GM19455 (cell line): ENCODE results near the gene ZNF415.
A peak's percentile ranks its signal among the peaks of the same experiment; 100 is the strongest.
"Not testable (repeated sequence)": the region's sequence is repeated elsewhere in the genome, so short reads cannot be mapped to it uniquely, and the experiment has no call there.

ENCODE experiments used
- ATAC-seq: cut with Tn5 transposase; IDR thresholded peaks from one replicate; pipeline ENCODE4 v1.9.1; 2021; ENCODE audit not compliant: unreplicated experiment

The ZNF415 gene

DNA sequence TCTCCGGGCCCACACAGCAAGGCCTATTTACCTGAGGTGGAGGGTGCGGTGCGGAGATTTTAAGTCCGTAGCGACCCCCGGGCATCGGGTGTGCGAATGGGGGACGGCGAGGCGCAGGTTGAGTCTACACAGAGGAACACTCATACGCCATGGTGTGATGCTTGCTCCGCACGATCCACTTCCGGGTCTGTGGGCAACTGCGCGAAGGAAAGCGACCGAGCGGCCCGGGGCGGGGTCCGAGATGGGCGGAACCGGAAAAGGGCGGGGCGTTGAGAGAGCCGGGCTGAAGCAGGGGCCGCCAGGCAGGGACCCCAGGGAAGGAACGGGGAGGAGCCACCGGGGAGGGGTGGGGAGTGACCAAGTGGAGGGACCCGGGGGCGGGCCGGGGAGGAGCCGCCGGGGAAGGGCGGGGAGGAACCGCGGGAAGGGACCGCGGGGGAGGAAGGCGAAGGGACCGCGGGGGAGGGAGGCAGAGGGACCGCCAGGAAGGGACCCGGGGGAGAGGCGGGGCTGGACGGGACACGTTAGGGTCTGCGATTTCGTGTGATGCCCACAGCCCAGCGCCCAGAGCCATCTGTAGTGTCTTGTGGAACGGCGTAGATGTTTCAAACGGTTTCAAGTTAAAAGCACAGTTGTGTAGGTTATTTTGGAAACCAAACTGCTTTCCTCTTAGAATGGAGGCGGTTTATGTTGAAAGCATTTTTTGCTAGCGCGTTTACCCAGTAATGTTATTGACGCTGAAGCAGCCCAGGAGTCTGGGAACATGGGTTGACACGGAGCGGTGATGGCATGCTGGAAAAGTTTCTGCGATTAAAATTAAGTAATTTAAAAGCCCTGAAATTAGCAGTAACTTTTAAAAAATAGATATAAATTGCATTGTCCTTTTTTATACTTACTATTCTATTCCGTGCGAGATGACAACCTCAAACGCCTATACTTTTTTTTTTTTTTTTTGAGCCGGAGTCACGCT is 29.2 kb downstream of the ZNF415 start, which contains the start of gene ZNF160:
TSS of gene ZNF160 (minus strand) at position 189 of the 970 bp plus-strand sequence. CDS start 17,146 bp downstream, outside the sequence.
- ATAC-seq = peak; percentile 95

DNA sequence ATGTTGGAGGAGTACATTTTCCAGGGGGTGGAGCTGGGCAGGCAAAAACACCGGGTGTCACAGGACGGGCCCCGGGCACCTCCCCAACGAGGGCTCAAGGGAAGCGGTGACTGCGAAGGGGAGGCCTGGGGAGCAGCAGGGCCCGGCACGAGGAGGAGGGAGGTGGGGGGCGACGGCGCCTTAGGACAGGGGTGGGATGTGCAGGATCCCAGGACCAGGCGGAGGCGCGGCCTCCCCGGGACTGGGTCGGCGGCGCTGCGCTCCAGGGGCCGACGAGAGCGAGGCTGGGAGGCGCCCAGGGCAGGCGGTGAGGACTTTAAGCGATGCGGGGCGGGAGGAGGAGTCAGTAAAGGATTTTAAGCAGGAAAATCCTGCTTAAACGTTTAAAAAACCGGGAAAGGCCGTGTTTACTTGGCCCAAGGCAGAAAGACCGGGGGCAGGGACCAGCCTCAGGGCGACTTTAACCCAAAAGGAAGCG is 29.9 kb downstream of the ZNF415 start:
- ATAC-seq = no peak

DNA sequence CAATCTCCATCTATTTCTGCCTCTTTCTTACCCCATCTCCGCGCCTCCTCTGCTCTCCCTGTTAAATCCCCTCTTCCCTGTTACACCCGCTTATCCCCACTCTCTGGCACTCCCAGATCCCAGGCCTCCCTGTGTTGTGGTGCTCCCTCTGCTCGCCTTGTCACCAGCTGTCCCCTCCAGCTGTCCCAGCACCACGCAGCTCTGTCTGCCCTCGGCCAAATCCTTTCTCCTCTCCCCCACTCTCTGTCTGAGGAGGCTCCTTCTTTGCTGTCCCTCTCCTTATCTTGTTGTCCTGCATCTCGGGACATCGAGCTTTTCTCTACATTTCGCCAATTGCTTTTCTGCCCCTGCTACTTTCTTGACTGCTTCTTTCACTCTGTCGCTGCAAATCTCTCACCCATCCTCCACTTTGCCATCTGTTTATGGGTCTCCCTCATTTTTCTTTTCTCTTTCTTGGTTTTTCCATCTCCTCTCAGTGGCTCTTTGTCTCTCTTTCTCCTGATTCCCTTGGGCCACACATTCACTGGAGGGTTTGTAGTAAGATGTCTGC is 30.4 kb downstream of the ZNF415 start:
- no peak for ATAC-seq

DNA sequence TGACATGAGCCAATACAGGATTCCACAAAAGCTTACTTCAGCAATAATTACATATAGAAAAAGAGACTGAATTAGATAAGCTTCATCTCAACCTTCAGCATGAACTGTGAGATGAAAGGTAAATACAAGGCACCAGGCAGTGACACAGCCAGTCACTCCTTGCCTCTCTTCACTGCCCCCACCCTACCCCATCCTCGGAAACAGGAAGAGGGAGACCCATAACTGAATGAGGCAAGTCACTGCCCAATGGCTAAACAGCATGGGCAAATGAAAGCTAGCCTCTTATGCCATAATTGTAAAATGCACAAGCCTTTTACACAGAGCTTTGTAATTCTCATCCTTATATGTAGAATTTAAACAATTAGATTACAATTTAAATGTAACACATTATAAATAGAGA is 31.2 kb downstream of the ZNF415 start:
- no peak for ATAC-seq

DNA sequence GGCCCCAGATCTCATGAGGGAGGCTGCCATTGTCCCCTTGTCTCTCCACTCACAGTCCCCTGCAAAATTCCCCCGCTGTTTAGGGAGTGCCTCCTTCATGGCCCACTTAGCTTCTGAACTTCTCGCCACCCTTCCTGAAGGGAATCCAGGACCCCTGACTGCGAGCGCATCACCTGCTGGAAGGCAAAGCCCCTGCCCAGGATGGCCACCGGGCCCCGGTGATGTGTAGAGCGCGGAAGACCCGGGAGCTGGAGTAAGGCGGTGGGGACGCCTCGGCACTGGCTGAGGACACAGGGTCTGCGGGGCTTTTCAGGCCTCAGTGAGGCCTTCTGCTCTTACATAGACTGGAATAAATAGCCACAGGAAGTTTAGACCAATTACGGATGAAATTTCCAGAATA is 34.1 kb downstream of the ZNF415 start:
- ATAC-seq = not testable (repeated sequence)

DNA sequence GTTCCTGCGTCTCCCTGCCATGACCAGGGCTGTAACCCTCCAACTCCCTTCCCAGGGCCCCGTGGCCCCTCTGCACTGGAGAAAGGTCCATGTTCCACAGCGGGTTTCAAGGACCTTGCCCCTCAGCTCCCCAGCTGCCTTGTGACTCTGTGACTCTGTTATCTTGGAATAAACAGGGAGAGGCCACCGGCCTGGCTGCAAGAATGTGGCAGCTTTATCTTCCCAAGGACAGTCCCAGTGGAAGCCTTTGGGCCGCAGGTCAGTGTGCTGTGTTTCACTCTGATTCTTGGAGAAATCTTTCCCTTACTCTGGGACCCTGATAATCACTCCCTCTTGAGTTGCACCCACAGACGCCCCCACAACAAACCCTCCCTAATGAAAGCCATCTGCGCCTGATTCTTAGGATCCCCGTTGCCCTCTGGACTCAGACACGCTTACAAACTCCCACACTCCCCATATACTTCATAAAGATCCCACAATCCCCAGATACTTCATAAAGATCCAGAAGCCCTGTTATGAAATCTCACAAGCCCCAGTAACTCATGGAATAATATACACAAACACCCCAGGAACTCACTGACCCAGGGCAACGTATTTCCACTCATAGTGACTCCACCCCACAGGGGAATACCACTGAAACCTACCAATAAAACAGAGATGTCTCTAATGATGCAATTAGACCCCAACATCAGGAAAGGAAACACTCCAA is 35.6 kb downstream of the ZNF415 start:
- not testable (repeated sequence) for ATAC-seq

DNA sequence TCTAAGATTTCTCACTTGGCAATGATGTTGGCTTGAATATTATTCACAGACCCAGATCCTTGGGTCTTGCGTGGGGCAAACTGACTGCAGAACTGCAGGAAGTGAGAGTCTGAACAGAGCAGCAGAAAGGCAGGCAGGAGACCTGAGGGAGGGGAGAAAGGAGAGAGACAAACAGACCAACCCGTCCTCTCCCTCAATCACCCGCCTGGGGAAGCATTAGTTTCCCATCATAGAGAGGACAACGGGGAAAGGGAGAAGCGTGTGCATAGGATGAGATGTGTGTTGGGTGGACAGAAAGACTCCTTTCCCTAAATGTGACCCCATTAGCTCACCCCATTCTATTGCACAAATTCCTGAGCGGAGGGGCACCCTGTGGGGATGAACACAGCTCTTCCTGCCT is 36.1 kb downstream of the ZNF415 start:
- ATAC-seq = not testable (repeated sequence)

DNA sequence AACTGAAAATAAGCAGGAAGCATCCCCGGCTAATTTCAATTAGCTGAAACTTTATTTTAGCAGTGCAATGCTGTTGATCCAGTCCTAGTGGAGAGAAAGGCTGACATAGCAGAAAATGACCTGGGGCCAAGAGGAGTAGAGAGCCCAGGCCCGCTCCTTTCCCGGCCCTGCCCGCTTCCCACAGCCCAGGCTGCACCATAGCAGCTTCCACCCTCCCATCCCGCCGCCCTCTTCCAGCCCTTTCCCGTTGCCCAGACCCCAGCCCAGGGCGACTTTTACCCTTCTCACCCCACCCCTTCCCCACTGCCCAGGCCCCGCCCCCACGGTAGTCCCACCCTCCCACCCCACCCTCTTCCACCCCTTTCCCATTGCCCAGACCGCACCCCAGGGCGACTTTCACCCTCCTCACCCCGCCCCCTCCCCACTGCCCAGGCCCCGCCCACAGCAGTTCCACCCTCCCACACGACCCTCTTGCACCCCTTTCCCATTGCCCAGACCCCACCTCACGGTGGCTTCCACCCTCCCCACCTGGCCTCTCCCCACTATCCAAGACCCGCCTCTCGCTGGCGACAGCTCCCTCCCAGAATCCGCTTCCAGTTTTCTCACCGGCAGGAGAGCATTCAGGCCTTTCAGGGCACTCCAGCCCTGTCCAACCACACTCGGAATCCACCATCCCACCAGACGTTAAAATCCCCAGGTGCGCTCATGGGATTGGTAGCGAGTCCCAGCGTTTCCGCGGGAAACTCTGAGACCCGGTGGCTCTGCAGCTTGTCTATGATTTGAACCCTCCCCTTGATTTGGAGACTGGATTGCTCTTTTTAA is 37.7 kb downstream of the ZNF415 start:
- ATAC-seq = no peak

DNA sequence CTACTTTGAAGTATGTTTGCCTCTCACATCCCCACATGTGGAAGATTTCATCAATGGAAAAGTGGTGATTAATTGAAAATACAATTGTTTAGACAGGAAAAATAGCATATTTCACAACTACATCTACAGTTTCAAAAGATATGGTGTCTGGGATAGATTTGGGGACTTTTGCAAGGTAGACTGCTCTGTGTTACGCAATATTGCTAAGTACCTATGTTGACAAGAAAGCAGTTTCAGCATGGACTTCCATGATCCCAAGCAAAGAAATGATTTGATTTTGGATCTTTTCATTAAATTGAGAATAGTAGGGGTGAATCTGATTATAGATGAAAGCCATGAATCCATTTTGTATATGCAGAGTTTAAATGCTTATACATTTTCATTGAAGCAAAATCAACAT is 40.0 kb downstream of the ZNF415 start:
- no peak for ATAC-seq

DNA sequence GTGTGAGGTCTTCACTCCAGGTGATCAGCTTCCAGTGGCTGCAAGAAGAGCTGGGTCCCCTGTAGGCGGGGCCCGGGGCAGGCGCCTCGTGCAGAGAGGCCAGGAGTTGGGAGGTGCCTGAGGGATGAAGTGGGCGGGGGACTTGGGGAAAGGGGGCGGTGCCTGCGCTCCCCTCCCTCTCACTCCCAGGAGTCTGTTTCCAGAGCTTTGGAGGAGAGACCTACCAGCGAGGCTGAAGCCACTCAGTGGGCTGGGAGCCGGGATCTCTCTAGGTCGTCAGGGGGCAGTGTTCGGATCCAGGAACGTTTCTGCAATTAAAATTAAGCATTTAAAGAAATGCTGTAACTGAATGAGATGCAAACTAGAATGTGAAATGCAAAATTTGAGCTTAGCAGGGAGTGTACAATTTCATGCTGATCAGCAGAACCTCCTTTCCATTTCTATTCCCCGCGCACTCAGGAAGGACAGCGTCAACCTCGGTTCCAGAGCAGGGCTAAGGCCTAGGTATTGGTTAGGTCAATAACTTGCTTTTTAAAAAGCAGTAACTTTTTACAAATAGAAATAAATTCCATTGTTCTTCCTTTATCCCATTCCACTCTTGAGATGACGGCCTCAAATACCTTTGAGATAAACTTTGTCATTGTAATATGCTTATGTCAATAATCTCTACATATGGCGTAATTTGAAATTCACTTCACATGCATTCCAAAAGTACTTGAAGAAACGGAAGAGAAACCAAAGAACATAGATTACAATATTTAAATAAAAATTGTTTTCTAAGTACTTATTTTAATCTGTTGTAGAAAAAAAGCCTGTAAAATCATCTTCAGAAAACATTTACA is 41.1 kb downstream of the ZNF415 start:
- ATAC-seq = no peak

DNA sequence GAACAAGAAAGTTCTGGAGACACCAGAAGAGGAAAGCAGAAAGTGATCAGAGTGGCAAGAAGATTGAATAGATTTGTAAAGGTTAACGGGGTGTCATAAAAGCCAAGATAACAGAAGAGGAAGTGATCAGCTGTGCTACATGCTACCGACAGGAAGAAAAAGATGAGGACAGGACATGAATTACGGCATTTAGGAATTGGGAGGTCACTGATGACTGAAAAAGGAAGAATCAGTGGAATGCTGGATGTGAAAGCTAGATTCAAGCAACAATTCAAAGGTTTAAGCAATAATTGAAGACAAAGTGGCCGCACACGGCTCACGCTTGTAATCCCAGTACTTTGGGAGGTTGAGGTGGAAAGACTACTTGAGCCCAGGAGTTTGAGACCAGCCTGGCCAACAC is 44.6 kb downstream of the ZNF415 start:
- no peak for ATAC-seq

DNA sequence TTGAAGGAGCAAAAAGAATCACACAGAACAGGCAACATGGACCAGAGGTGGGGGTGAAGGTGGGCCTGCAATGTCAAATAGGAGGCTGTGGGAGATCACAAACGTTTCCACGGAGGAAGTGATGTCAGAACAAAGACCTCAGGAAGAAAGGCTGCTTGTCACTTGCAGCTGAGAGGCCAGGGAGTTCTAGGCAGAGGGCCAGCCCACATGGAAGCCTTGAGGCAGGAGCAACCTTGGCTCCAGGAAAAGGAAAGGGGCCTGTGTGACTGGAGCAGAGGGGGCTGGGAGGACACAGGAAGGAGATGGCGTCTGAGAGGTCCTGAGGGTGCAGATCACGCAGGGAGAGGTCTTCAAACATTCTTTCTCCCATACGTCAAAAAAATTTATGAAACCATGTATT is 45.8 kb downstream of the ZNF415 start:
- no peak for ATAC-seq

DNA sequence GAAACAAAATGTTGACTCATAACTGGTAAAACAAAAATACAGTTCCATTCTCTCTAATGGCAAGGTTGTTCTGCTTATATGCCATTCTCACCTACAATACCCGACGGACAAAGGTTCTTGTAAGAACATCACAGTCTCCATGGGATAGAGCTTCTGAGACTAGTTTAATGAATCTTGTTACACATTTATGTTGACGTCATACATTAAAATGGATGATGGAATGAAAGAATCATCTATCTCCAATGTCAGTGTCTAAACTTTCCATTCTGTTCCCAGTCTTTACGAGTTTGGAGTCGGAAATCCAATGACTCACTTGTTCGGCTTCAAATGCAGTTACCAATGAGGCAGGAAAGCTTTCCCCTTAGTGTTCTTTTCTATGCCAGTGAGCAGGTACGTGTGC is 47.2 kb downstream of the ZNF415 start:
- no peak for ATAC-seq

DNA sequence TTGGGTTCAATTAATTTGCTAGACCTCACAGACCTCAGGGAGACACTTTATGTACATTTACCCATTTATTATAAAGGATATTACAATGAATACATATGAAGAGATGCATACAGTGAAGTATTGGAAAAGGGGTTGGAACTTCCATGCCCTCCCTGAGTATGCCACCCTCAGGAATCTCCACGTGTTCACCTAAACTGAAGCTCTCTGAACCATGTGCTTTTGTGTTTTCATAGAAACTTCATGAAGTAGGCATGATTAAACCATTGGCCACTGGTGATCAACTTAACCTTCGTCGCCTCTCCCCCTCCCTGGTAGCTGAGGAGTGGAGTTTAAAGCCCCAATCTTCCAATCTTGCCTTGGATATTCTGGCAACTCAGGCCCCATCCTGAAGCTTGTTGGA is 49.8 kb downstream of the ZNF415 start:
- ATAC-seq = no peak

DNA sequence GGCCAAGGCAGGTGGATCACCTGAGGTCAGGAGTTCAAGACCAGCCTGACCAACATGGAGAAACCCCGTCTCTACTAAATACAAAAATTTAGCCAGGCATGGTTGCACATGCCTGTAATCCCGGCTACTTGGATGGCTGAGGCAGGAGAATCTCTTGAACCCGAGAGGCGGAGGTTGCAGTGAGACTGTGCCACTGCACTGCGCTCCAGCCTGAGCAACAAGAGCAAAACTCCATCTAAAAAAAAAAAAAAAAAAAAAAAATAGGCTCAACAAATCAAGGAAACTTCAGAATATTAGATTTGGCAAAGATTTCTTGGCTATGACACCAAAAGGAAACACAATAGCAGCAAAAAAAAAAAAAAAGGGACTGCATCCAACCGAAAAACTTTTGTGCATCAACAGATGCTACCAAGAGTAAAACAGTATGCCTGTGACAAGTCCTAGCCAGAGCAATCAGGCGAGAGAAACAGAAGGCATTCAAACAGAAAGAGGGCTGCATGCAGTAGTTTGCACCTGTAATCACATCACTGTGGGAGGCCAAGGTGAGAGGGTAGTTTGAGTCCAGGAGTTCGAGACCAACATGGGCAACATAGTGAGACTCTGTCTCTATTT is 53.3 kb downstream of the ZNF415 start:
- no peak for ATAC-seq

DNA sequence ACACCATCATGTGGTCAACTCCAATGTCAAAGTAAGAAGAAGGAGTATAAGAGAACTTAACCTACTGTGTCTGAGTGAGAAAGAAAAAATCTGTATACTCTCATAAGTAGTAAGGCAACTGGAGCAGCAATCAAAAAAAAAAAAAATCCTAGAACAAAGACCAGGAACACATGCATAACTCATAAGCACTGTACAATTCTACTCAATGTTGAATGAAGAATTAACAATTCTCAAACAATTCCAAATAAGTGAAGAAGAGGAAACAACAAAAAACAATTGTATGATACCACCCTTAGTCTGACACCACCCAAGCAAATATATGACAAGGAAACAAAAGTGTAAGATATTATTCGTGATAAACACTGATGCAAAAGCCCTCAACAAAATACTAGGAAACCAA is 54.0 kb downstream of the ZNF415 start:
- no peak for ATAC-seq

DNA sequence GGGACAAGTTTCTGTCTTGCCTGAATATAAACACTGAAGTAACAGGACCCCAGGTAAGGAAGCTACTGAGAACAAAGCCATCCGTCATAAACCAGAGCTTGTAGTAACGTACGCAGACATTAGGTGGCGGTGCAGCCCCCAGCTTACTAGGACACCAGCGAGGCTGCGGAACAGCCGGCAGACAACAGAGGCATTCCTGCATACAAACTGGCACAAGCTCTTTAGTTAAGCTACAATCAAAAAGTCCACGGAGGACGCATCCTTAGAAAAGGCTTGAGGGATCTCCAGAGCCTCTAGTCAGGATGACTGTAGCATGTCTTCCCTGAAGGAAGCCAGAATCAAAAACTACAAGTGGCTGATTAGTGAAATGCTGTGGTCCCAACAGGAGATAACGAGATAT is 55.7 kb downstream of the ZNF415 start:
- no peak for ATAC-seq

DNA sequence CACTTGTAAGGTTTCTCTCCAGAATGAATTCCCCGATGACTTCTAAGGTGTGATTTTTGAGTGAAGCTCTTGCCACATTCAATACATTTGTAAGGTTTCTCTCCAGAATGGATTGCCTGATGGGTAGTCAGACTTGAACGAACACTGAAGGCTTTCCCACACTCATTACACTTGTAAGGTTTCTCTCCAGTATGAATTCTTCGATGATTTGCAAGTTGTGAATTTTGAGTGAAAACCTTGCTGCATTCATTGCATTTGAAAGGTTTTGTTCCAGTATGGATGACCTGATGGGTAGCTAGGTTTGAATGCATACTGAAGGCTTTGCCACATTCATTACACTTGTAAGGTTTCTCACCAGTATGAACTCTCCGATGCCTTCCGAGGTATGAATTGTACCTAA is 63.9 kb downstream of the ZNF415 start:
- ATAC-seq = no peak

DNA sequence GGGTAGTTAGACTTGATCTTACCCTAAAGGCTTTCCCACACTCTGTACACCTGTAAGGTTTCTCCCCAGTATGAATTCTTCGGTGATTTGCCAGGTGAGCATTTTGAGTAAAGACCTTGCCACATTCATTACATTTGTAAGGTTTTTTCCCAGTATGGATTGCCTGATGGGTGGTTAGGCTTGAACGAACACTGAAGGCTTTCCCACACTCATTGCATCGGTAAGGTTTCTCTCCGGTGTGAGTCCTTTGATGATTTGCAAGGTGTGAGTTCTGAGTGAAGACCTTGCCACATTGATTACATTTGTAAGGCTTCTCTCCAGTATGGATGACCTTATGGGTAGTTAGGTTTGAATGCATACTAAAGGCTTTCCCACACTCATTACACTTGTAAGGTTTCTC is 64.5 kb downstream of the ZNF415 start:
- no peak for ATAC-seq
